Keratinocyte (primary cell): Measurements from ENCODE around the gene ANKDD1A. TPM values are rescaled to one million over a fixed set of nuclear protein-coding genes. Genes with fewer than 3 reads are reported as not detected.

Experiments used
- DNase-seq: peaks from one replicate; pipeline ENCODE4 v3.0.0-alpha.2; 2011; ENCODE audit warnings: low read depth, missing footprints, low spot score
- FAIRE-seq: peaks from 2 replicates; lab custom pipeline; 2011; peaks lifted over from hg19 to GRCh38; lab: Jason Lieb, UNC
- H2AFZ ChIP-seq: 2 replicates; pipeline ENCODE4 v1.6.0; 2012; ENCODE audit warnings: low read length, control low read depth, inconsistent platforms; ENCODE audit not compliant: control insufficient read depth
- H3K27ac ChIP-seq: 2 replicates; pipeline ENCODE4 v1.5.1; 2011; ENCODE audit warnings: low read length; ENCODE audit not compliant: control insufficient read depth, insufficient read depth
- H3K27me3 ChIP-seq: 3 replicates; pipeline ENCODE4 v1.6.0; 2011; ENCODE audit warnings: low read length; ENCODE audit not compliant: control insufficient read depth, insufficient read depth; ENCODE audit errors: extremely low read depth
- H3K36me3 ChIP-seq, 2 experiments: 2 replicates in 1 of 2; 3 replicates in 1 of 2; pipeline ENCODE4 v1.5.1; 2011; ENCODE audit warnings: low read length in 2 of 2, mild to moderate bottlenecking in 1 of 2; ENCODE audit not compliant: control insufficient read depth in 2 of 2, insufficient read depth in 2 of 2; ENCODE audit errors: extremely low read depth in 1 of 2
- H3K4me1 ChIP-seq: 3 replicates; pipeline ENCODE4 v1.5.1; 2011; ENCODE audit warnings: low read length; ENCODE audit not compliant: control insufficient read depth, insufficient read depth; ENCODE audit errors: extremely low read depth
- H3K4me2 ChIP-seq: 3 replicates; pipeline ENCODE4 v1.6.0; 2011; ENCODE audit warnings: low read depth, low read length; ENCODE audit not compliant: control insufficient read depth, insufficient read depth; ENCODE audit errors: extremely low read depth
- H3K4me3 ChIP-seq, 3 experiments: fragments of 200-600 bp in 1 of 3; sonication (generic) in 1 of 3; 2 replicates in 2 of 3; 3 replicates in 1 of 3; pipeline ENCODE4 v1.5.1; 2011 to 2016; ENCODE audit warnings: low read length in 3 of 3, mild to moderate bottlenecking in 3 of 3, control low read depth in 2 of 3, inconsistent platforms in 1 of 3, low read depth in 1 of 3, mixed read lengths in 1 of 3, mixed run types in 1 of 3, moderate library complexity in 1 of 3; ENCODE audit not compliant: control insufficient read depth in 2 of 3, insufficient read depth in 2 of 3; ENCODE audit errors: extremely low read depth in 1 of 3
- H3K79me2 ChIP-seq: 2 replicates; pipeline ENCODE4 v1.6.0; 2012; ENCODE audit warnings: low read length; ENCODE audit not compliant: control insufficient read depth, insufficient read depth
- H3K9ac ChIP-seq: 3 replicates; pipeline ENCODE4 v1.6.0; 2011; ENCODE audit warnings: low read length; ENCODE audit not compliant: control insufficient read depth, insufficient read depth; ENCODE audit errors: extremely low read depth
- H3K9me1 ChIP-seq: 3 replicates; pipeline ENCODE4 v1.6.0; 2011; ENCODE audit warnings: low read length; ENCODE audit not compliant: control insufficient read depth, insufficient read depth; ENCODE audit errors: extremely low read depth
- H3K9me3 ChIP-seq: 2 replicates; pipeline ENCODE4 v1.5.1; 2012; ENCODE audit warnings: low read depth, low read length; ENCODE audit not compliant: control insufficient read depth
- H4K20me1 ChIP-seq: 3 replicates; pipeline ENCODE4 v1.6.0; 2011; ENCODE audit warnings: low read length; ENCODE audit not compliant: control insufficient read depth, insufficient read depth; ENCODE audit errors: extremely low read depth
- EZH2 ChIP-seq: IDR thresholded peaks from one replicate; pipeline ENCODE4 v1.6.1; 2012; ENCODE audit warnings: inconsistent platforms, mild to moderate bottlenecking, low read length, moderate library complexity
- dilution Hi-C: fragments of 300-500 bp; cut with MboI; formaldehyde crosslinking; loops from one replicate; pipeline ENCODE4 v1.7.0; 2020; ENCODE audit warnings: low sequenced_read_pairs; ENCODE audit not compliant: extremely low pct_ligation_motif_present
- polyA plus RNA-seq, 5 experiments: library from polyadenylated mRNA; depleted of rRNA in 3 of 5; stranded (reverse) in 3 of 5; stranded (forward) in 1 of 5; unstranded in 1 of 5; fragments of >200 nt; gene quantifications; 1 replicate in 1 of 5; 2 replicates in 3 of 5; 3 replicates in 1 of 5; pipeline versions ENCODE4 v1.2.1 to v1.2.3, GENCODE V29; 2011 to 2012; ENCODE audit warnings: missing spikeins in 2 of 5, low read depth in 1 of 5, low replicate concordance in 1 of 5
- TF ChIP-seq, protein P1 (sequence below), 3 experiments: IDR thresholded peaks in 1 of 3; conservative IDR thresholded peaks in 1 of 3; optimal IDR thresholded peaks in 1 of 3; 2 replicates in 2 of 3; 3 replicates in 1 of 3; pipeline versions ENCODE3 to v1.5.1; 2011; ENCODE audit warnings: low read length in 3 of 3, mild to moderate bottlenecking in 3 of 3, moderate library complexity in 2 of 3, control low read depth in 1 of 3, inconsistent platforms in 1 of 3; ENCODE audit not compliant: insufficient read depth in 2 of 3; ENCODE audit errors: extremely low read depth in 1 of 3

Gene ANKDD1A
- polyA plus RNA-seq, 1 donor (not counting 4 experiments of a cell fraction or from before 2014, with no cell fraction given), result 1.1 TPM

DNA sequence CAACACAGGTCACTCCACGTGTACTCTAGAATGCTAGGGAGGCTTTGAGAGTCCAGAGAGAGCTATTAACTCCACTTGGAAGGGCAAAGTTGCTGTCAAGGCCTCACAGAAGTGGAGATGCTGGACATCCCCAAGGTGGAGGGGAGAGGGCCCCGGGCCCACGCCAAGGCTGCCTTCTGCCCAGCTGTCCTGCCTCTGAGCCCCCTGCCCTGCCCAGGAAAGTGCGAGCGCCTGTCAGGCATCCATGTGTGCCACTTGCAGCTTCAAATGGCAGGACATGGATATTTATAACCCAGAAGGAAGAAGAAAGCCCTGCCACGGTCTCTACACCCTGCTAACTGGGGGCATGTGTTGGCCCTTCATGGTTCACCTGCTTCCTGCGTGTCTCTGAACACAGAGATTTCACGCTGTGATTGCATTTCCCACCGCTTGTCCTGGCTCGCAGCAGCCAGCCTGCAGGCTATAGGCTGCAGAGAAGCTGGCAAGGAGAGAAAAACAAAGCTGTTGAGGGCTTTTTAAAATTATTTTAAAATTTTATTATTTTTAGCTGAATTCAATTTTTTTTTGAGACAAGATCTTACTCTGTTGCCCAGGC is 17.0 kb downstream of the ANKDD1A start:
- no peaks in the 10 kb centered on the region for H3K36me3 ChIP-seq
- H3K9ac ChIP-seq, result no peak overlapping the region
- no peaks in the 10 kb centered on the region for H3K9me1 ChIP-seq
- no peaks in the 10 kb centered on the region for H3K9me3 ChIP-seq
- H2AFZ ChIP-seq, result no peak overlapping the region
- H3K27me3 ChIP-seq, result no peaks in the 10 kb centered on the region
- H3K4me2 ChIP-seq, result no peak overlapping the region
- TF ChIP-seq EZH2, result no peak
- TF ChIP-seq, protein P1, sequence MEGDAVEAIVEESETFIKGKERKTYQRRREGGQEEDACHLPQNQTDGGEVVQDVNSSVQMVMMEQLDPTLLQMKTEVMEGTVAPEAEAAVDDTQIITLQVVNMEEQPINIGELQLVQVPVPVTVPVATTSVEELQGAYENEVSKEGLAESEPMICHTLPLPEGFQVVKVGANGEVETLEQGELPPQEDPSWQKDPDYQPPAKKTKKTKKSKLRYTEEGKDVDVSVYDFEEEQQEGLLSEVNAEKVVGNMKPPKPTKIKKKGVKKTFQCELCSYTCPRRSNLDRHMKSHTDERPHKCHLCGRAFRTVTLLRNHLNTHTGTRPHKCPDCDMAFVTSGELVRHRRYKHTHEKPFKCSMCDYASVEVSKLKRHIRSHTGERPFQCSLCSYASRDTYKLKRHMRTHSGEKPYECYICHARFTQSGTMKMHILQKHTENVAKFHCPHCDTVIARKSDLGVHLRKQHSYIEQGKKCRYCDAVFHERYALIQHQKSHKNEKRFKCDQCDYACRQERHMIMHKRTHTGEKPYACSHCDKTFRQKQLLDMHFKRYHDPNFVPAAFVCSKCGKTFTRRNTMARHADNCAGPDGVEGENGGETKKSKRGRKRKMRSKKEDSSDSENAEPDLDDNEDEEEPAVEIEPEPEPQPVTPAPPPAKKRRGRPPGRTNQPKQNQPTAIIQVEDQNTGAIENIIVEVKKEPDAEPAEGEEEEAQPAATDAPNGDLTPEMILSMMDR (optimal IDR thresholded peaks at IDR 0.05 in 1 of 3, IDR thresholded peaks at IDR 0.05 in 1 of 3, conservative IDR thresholded peaks at IDR 0.05 in 1 of 3; ENCODE audit: extremely low read depth in 1 of 3, insufficient read depth in 2 of 3, low read length in 3 of 3), result no peak
- no peak overlapping the region for H3K27ac ChIP-seq
- no peaks in the 10 kb centered on the region for H3K79me2 ChIP-seq
- FAIRE-seq (no peak), DNase-seq (no peak)
- no peak overlapping the region for H3K4me3 ChIP-seq
- dilution Hi-C loops, result no loop called here
- no peaks in the 10 kb centered on the region for H4K20me1 ChIP-seq
- H3K4me1 ChIP-seq, result no peaks in the 10 kb centered on the region

DNA sequence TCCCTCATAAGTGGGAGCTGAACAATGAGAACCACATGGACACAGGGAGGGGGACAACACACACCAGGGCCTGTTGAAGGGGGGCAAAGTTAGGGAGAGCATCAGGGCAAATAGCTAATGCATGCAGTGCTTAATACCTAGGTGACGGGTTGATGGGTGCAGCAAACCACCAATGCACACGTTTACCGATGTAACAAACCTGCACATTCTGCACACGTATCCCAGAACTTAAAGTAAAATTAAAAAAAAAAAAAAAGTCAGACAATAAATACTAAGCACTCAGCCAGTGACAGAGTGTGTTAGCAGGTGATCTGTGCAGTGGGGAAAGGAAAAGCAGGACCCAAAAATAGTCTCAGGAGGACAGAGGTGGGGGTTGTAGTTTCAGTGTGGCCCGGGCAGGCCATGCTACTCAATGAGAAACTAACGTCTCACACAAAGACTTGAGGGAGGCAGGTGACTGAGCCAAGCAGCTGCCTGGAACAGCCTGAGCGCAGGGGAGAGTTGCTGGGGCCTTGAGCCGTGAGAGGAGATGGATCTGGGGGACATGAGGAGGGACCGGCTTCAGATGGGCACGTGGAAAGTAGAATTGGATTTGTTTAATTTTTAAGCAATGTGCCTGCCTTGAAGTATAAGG is 18.4 kb downstream of the ANKDD1A start:
- FAIRE-seq (no peak), DNase-seq (no peak)
- no peak overlapping the region for H3K27ac ChIP-seq
- no peaks in the 10 kb centered on the region for H3K9me1 ChIP-seq
- no peaks in the 10 kb centered on the region for H3K9me3 ChIP-seq
- no peaks in the 10 kb centered on the region for H4K20me1 ChIP-seq
- no peak overlapping the region for H3K4me2 ChIP-seq
- H3K36me3 ChIP-seq, result no peaks in the 10 kb centered on the region
- TF ChIP-seq, protein P1 (optimal IDR thresholded peaks at IDR 0.05 in 1 of 3, IDR thresholded peaks at IDR 0.05 in 1 of 3, conservative IDR thresholded peaks at IDR 0.05 in 1 of 3; ENCODE audit: extremely low read depth in 1 of 3, insufficient read depth in 2 of 3, low read length in 3 of 3), result no peak
- TF ChIP-seq EZH2, result no peak
- no peaks in the 10 kb centered on the region for H3K79me2 ChIP-seq
- no peak overlapping the region for H3K4me3 ChIP-seq
- no peaks in the 10 kb centered on the region for H3K4me1 ChIP-seq
- H2AFZ ChIP-seq, result no peak overlapping the region
- dilution Hi-C loops, result no loop called here
- no peak overlapping the region for H3K9ac ChIP-seq
- no peaks in the 10 kb centered on the region for H3K27me3 ChIP-seq
